Psoas muscle (tissue), 8 donors: Measurements from ENCODE around the gene NELFB. TPM values are rescaled to one million over a fixed set of nuclear protein-coding genes. Genes with fewer than 3 reads are reported as not detected.

Source experiments
- ATAC-seq, 4 donors: fragments of 200-7000 bp; cut with Tn5 transposase; one replicate each; pipeline ENCODE4 v1.9.1; 2020; ENCODE audit warnings: moderate library complexity in 3 of 4, mild to moderate bottlenecking in 2 of 4
- DNase-seq, 2 donors: peaks; one replicate each; pipeline ENCODE4 v3.0.0-alpha.2; 2020
- H3K27ac ChIP-seq: fragments of 200-600 bp; one replicate; pipeline ENCODE4 v1.8.0; 2022
- H3K27me3 ChIP-seq, 3 donors: fragments of 200-600 bp in 1 of 3; one replicate each; pipeline versions ENCODE4 v1.6.1 to v1.8.0; 2013 to 2022; ENCODE audit warnings: low read length in 2 of 3, mild to moderate bottlenecking in 2 of 3, moderate library complexity in 1 of 3; ENCODE audit not compliant: insufficient read depth in 3 of 3
- H3K36me3 ChIP-seq, 2 donors: fragments of 200-600 bp in 1 of 2; one replicate each; pipeline versions ENCODE4 v1.6.1 to v1.8.0; 2013 to 2022; ENCODE audit warnings: low read depth in 1 of 2, mild to moderate bottlenecking in 1 of 2, moderate library complexity in 1 of 2; ENCODE audit not compliant: insufficient read depth in 1 of 2
- H3K4me1 ChIP-seq: fragments of 200-600 bp; one replicate; pipeline ENCODE4 v1.8.0; 2022
- H3K4me3 ChIP-seq: fragments of 200-600 bp; one replicate; pipeline ENCODE4 v1.8.0; 2022; ENCODE audit warnings: mild to moderate bottlenecking
- H3K9me3 ChIP-seq: fragments of 200-600 bp; one replicate; pipeline ENCODE4 v1.8.0; 2022
- CTCF ChIP-seq: fragments of 200-600 bp; IDR thresholded peaks from one replicate; pipeline ENCODE4 v1.8.0; 2022; ENCODE audit warnings: antibody characterized with exemption
- WGBS, 3 donors: extraction: QIAGEN DNeasy Blood & Tissue Kit; methylation state at CpG; one replicate each; pipeline versions ENCODE4 v1.1.6 to v1.1.7; 2013; 5-methylcytosine and 5-hydroxymethylcytosine counted together
- intact Hi-C, 2 donors: fragments of 100-400 bp; cut with DNase I; formaldehyde crosslinking; loops; one replicate each; pipeline versions ENCODE4 v1.11.0 to v1.14.2; 2022
- polyA plus RNA-seq, 3 donors: library from polyadenylated mRNA; stranded (reverse); fragments of 200-250 nt; gene quantifications; one replicate each; pipeline ENCODE4 v1.2.3, GENCODE V29; 2013
- total RNA-seq, 4 donors: library from RNA; stranded (reverse); fragmentation: NEBNext Ultra II Directional in 2 of 4; extraction: Animal tissue kit (Norgen Biotek cat#: 25700) in 2 of 4; gene quantifications; one replicate each; pipeline versions ENCODE4 v1.2.1 to v1.2.4, GENCODE V29; 2021 to 2023
- donor health status: healthy with polysubstance abuse.
- donor health status: DM: no; HTN: no; CAD: no; lungs with moderate emphysema.
- donor health status: Bipolar disorder and iron deficiency.
- donor health status: healthy.
- donor health status: DM: yes; HTN: yes; CAD: no.
- donor health status: DM: no; HTN: no; CAD: no.
- donor health status: DM: no; HTN: no; CAD: no.
- donor health status: DM: yes; HTN: yes; CAD: no.

NELFB gene
- total and polyA plus RNA-seq, 7 donors = 39.1 to 74.3 (median 43.8) TPM

GRCh38 chr9:137317718-137318511 is 62.8 kb downstream of the NELFB start:
- peak in 1 of 4 donors; percentile 5 for ATAC-seq
- Histone ChIP-seq H3K36me3 (no peaks in the 10 kb centered on the region), H3K27ac (no peak overlapping the region), H3K27me3 (peaks cover 0 to 31% (median 13%) of the 10 kb centered on the region in 3 donors), H3K4me1 (peaks cover 9% of the 10 kb centered on the region), H3K9me3 (no peaks in the 10 kb centered on the region), H3K4me3 (no peak overlapping the region)
- peak in 1 of 2 donors; percentile 49 for DNase-seq
- intact Hi-C loops = no loop called here
- TF ChIP-seq CTCF = no peak
- WGBS, 3 donors = 76 to 79% (median 76%) methylated on average over 22 to 24 of the region's 24 CpGs

GRCh38 chr9:137318602-137319001 is 63.5 kb downstream of the NELFB start:
- Histone ChIP-seq H3K4me1 (peaks cover 9% of the 10 kb centered on the region), H3K27ac (peak overlapping the region; percentile 72), H3K4me3 (no peak overlapping the region), H3K36me3 (no peaks in the 10 kb centered on the region), H3K27me3 (peaks cover 0 to 31% (median 13%) of the 10 kb centered on the region in 3 donors), H3K9me3 (no peaks in the 10 kb centered on the region)
- 65 to 76% (median 75%) methylated on average over 18 of the region's 18 CpGs for WGBS, 3 donors
- intact Hi-C loops = no loop called here
- DNase-seq (no peak), ATAC-seq (no peak)
- TF ChIP-seq CTCF = no peak

- peak; percentile 45 for TF ChIP-seq CTCF
- intact Hi-C loops = no loop called here
- H3K27ac ChIP-seq = peak overlapping the region; percentile 72
- 44 to 67% (median 47%) methylated on average over 25 to 26 of the region's 26 CpGs for WGBS, 3 donors
- H3K9me3 ChIP-seq = no peaks in the 10 kb centered on the region
- DNase-seq (peak in 1 of 2 donors; percentile 77), ATAC-seq (peak; percentile 72 to 87 (median 80))
- H3K4me3 ChIP-seq = no peak overlapping the region
- H3K27me3 ChIP-seq = peaks cover 0 to 31% (median 13%) of the 10 kb centered on the region in 3 donors
- no peaks in the 10 kb centered on the region for H3K36me3 ChIP-seq
- H3K4me1 ChIP-seq = peaks cover 9% of the 10 kb centered on the region
Measured at GRCh38 chr9:137319011-137319738, 64.0 kb downstream of the NELFB start.

- ATAC-seq = no peak
- Histone ChIP-seq H3K4me1 (peaks cover 9% of the 10 kb centered on the region), H3K4me3 (no peak overlapping the region), H3K27me3 (peaks cover 0 to 30% (median 12%) of the 10 kb centered on the region in 3 donors), H3K36me3 (no peaks in the 10 kb centered on the region), H3K9me3 (no peaks in the 10 kb centered on the region), H3K27ac (peak overlapping the region; percentile 72)
- intact Hi-C loops = no loop called here
- 80 to 82% (median 81%) methylated on average over 21 to 22 of the region's 22 CpGs for WGBS, 3 donors
- TF ChIP-seq CTCF = no peak
- peak in 1 of 2 donors; percentile 53 for DNase-seq
Measured at GRCh38 chr9:137319739-137320551, 64.8 kb downstream of the NELFB start.
